Tibial artery (tissue), 4 donors: ENCODE measurements around the gene CST1.

Source experiments
- DNase-seq, 2 donors: peaks; one replicate each; pipeline ENCODE4 v3.0.0-alpha.2; 2019
- H3K27ac ChIP-seq, 2 donors: fragments of 200-600 bp; sonication (generic) in 1 of 2; 1 replicate in 1 of 2; 2 replicates in 1 of 2; pipeline ENCODE4 v1.5.1; 2018 to 2019; ENCODE audit warnings: mild to moderate bottlenecking in 1 of 2
- H3K27me3 ChIP-seq, 2 donors: fragments of 200-600 bp; sonication (generic) in 1 of 2; one replicate each; pipeline versions ENCODE4 v1.5.1 to v1.6.0; 2016 to 2019
- H3K36me3 ChIP-seq, 3 donors: fragments of 200-600 bp; sonication (generic) in 2 of 3; one replicate each; pipeline ENCODE4 v1.5.1; 2016 to 2019; ENCODE audit warnings: mild to moderate bottlenecking in 2 of 3
- H3K4me1 ChIP-seq, 4 donors: fragments of 200-600 bp; sonication (generic) in 2 of 4; 1 replicate in 3 of 4; 2 replicates in 1 of 4; pipeline ENCODE4 v1.5.1; 2016 to 2019
- H3K4me3 ChIP-seq, 2 donors: fragments of 200-600 bp; sonication (generic) in 1 of 2; 1 replicate in 1 of 2; 2 replicates in 1 of 2; pipeline ENCODE4 v1.5.1; 2018 to 2019; ENCODE audit warnings: mild to moderate bottlenecking in 2 of 2
- H3K9me3 ChIP-seq, 3 donors: fragments of 200-600 bp; sonication (generic) in 1 of 3; one replicate each; pipeline ENCODE4 v1.5.1; 2016 to 2019
- intact Hi-C: fragments of 100-400 bp; cut with DNase I; formaldehyde crosslinking; loops from one replicate; pipeline ENCODE4 v1.15.0; 2023; ENCODE audit warnings: low total_unique reads
- TF ChIP-seq, protein P1 (sequence below), 2 experiments: fragments of 200-600 bp in 1 of 2; fragments of 450-650 bp in 1 of 2; IDR thresholded peaks; one replicate each; pipeline ENCODE4 v1.5.1; 2017 to 2019; ENCODE audit warnings: antibody characterized with exemption in 2 of 2, mild to moderate bottlenecking in 1 of 2, moderate library complexity in 1 of 2

The CST1 gene

DNA sequence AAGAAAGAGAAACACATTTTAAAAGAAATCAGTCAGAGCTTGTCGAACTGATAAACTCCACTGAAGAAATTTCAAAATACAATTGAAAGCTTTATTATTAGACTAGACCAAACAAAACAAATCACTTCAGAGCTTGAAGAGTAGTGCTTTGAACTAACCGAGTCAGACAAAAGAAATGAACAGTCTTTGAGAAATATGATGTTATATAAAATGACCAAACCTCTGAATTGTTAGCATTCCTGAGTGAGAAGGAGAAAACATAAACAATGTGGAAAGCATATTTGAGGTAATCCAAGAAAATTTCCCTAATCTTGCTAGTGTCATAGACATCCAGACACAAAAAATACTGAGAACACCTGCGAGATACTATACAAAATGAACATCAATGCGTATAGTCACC is 48.7 kb downstream of the CST1 start:
- TF ChIP-seq, protein P1, sequence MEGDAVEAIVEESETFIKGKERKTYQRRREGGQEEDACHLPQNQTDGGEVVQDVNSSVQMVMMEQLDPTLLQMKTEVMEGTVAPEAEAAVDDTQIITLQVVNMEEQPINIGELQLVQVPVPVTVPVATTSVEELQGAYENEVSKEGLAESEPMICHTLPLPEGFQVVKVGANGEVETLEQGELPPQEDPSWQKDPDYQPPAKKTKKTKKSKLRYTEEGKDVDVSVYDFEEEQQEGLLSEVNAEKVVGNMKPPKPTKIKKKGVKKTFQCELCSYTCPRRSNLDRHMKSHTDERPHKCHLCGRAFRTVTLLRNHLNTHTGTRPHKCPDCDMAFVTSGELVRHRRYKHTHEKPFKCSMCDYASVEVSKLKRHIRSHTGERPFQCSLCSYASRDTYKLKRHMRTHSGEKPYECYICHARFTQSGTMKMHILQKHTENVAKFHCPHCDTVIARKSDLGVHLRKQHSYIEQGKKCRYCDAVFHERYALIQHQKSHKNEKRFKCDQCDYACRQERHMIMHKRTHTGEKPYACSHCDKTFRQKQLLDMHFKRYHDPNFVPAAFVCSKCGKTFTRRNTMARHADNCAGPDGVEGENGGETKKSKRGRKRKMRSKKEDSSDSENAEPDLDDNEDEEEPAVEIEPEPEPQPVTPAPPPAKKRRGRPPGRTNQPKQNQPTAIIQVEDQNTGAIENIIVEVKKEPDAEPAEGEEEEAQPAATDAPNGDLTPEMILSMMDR (IDR thresholded peaks at IDR 0.05), result no peak
- DNase-seq, result no peak
- H3K9me3 ChIP-seq, result no peaks in the 10 kb centered on the region
- H3K27ac ChIP-seq, result no peak overlapping the region
- no peaks in the 10 kb centered on the region for H3K36me3 ChIP-seq
- no peaks in the 10 kb centered on the region for H3K4me1 ChIP-seq
- intact Hi-C loops, result no loop called here
- H3K4me3 ChIP-seq, result no peak overlapping the region
- peaks cover 0 to 10% of the 10 kb centered on the region in 2 donors for H3K27me3 ChIP-seq

DNA sequence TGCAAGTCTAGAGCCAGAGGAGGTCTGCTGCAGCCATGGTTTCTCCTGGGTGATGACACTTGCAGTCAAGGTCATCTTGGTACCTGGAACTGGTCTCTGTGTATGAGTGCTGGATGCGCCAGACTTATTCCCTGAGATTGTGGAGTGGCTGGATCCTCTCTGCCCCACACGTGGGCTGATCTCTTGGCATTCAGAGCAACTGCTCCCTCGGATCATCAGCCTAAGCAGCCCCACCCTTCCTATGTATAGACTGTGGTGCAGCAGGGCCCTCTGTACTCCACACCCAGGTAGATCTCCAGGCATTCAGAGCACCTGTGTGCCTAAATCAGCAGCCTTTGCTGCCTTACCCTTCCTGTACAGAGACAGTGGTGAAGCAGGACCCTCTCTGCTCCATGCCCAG is 49.8 kb downstream of the CST1 start:
- no peaks in the 10 kb centered on the region for H3K36me3 ChIP-seq
- TF ChIP-seq, protein P1 (IDR thresholded peaks at IDR 0.05), result no peak
- intact Hi-C loops, result no loop called here

DNA sequence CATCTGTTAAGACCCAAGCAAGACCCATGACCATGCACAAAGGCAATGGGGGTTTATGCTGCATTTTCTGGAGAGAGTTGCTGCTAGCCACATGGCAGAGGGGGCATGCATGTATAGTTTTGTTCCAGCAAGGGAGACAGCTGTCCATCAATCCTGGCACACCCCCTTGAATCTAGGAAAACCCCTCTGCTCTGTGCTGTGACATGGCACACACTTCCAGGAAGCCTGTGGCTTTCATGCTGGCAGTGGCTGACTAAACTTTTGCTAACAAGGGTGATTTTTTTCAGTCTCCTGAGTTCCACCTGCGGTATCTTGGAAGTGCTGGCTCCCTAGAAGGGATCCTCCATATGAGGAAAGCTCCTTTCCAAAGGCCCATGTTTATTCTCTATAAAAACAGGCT is 52.8 kb downstream of the CST1 start:
- Histone ChIP-seq H3K27me3 (peaks cover 0 to 10% of the 10 kb centered on the region in 2 donors), H3K4me3 (no peak overlapping the region), H3K36me3 (no peaks in the 10 kb centered on the region), H3K4me1 (no peaks in the 10 kb centered on the region), H3K27ac (no peak overlapping the region), H3K9me3 (no peaks in the 10 kb centered on the region)
- TF ChIP-seq, protein P1 (IDR thresholded peaks at IDR 0.05), result no peak
- intact Hi-C loops, result no loop called here
- no peak for DNase-seq

More for the DNA sequence above, 49.8 kb downstream of the CST1 start:
- no peak overlapping the region for H3K27ac ChIP-seq
- H3K27me3 ChIP-seq, result peaks cover 0 to 10% of the 10 kb centered on the region in 2 donors
- no peak overlapping the region for H3K4me3 ChIP-seq
- H3K9me3 ChIP-seq, result no peaks in the 10 kb centered on the region
- no peaks in the 10 kb centered on the region for H3K4me1 ChIP-seq
- DNase-seq, result no peak
